Liver (tissue), 3 donors: ENCODE results near the gene MKI67.

Experiments
- ATF3 ChIP-seq: IDR thresholded peaks from 2 replicates; pipeline ENCODE4 v1.6.1; 2016; ENCODE audit warnings: antibody characterized with exemption
- CTCF ChIP-seq: fragments of 150-350 bp; IDR thresholded peaks from 2 replicates; pipeline ENCODE4 v1.5.1; 2017; ENCODE audit warnings: improper control_type of control experiment, low read depth, low read length; ENCODE audit not compliant: missing input control
- FOXA1 ChIP-seq: IDR thresholded peaks from 2 replicates; pipeline ENCODE4 v1.6.1; 2016; ENCODE audit warnings: antibody characterized with exemption
- GABPA ChIP-seq, 2 donors: IDR thresholded peaks in 1 of 2; conservative IDR thresholded peaks in 1 of 2; 2 replicates each; pipeline ENCODE4 v1.6.1; 2016; ENCODE audit warnings: antibody characterized with exemption in 2 of 2, mild to moderate bottlenecking in 1 of 2, moderate library complexity in 1 of 2
- HNF4G ChIP-seq: IDR thresholded peaks from 2 replicates; pipeline ENCODE4 v1.6.1; 2016; ENCODE audit warnings: antibody characterized with exemption
- JUND ChIP-seq, 2 donors: IDR thresholded peaks; 2 replicates each; pipeline ENCODE4 v1.6.1; 2016; ENCODE audit warnings: antibody characterized with exemption in 2 of 2
- MAX ChIP-seq: IDR thresholded peaks from 2 replicates; pipeline ENCODE4 v1.6.1; 2016; ENCODE audit warnings: antibody characterized with exemption
- REST ChIP-seq: IDR thresholded peaks from 2 replicates; pipeline ENCODE4 v1.6.1; 2016; ENCODE audit warnings: antibody characterized with exemption, mild to moderate bottlenecking
- RXRA ChIP-seq, 2 donors: IDR thresholded peaks; 2 replicates each; pipeline ENCODE4 v1.6.1; 2017 to 2018; ENCODE audit warnings: antibody characterized with exemption in 2 of 2, mild to moderate bottlenecking in 1 of 2
- SP1 ChIP-seq: IDR thresholded peaks from 2 replicates; pipeline ENCODE4 v1.6.1; 2018; ENCODE audit warnings: antibody characterized with exemption, mild to moderate bottlenecking
- TAF1 ChIP-seq: conservative IDR thresholded peaks from 2 replicates; pipeline ENCODE4 v1.6.1; 2016; ENCODE audit warnings: antibody characterized with exemption, mild to moderate bottlenecking
- YY1 ChIP-seq: IDR thresholded peaks from 2 replicates; pipeline ENCODE4 v1.6.1; 2016; ENCODE audit warnings: antibody characterized with exemption, mild to moderate bottlenecking
- ZBTB33 ChIP-seq: IDR thresholded peaks from 2 replicates; pipeline ENCODE4 v1.6.1; 2016; ENCODE audit warnings: antibody characterized with exemption
- donor health status: healthy.
- donor health status: healthy.

GRCh38 chr10:128130051-128130450 is 3.8 kb upstream of the MKI67 start:
- TF ChIP-seq SP1 (no peak), CTCF (no peak), GABPA (IDR thresholded peaks at IDR 0.05 in 1 of 2, conservative IDR thresholded peaks at IDR 0.05 in 1 of 2) (no peak), JUND (IDR thresholded peaks at IDR 0.05) (no peak), TAF1 (no peak), ZBTB33 (no peak), ATF3 (no peak), REST (no peak), RXRA (IDR thresholded peaks at IDR 0.05) (no peak), MAX (no peak), HNF4G (no peak), YY1 (no peak), FOXA1 (no peak)
